Testis (tissue), 3 donors: ENCODE data around the gene PNPLA8. TPM values are rescaled to one million over a fixed set of nuclear protein-coding genes. Genes with fewer than 3 reads are reported as not detected.

ENCODE experiments used
- DNase-seq: peaks from one replicate; pipeline ENCODE4 v3.0.0-alpha.2; 2019
- H3K27ac ChIP-seq, 2 donors: fragments of 200-600 bp; sonication (generic); one replicate each; pipeline ENCODE4 v1.5.1; 2019
- H3K27me3 ChIP-seq: fragments of 200-600 bp; sonication (generic); one replicate; pipeline ENCODE4 v1.5.1; 2019
- H3K36me3 ChIP-seq: fragments of 200-600 bp; sonication (generic); one replicate; pipeline ENCODE4 v1.5.1; 2017; ENCODE audit warnings: low read depth; ENCODE audit errors: missing control alignments
- H3K4me1 ChIP-seq: fragments of 200-600 bp; sonication (generic); one replicate; pipeline ENCODE4 v1.5.1; 2019
- H3K4me3 ChIP-seq, 2 donors: fragments of 200-600 bp; sonication (generic); one replicate each; pipeline ENCODE4 v1.5.1; 2017 to 2019
- H3K9me3 ChIP-seq: fragments of 200-600 bp; sonication (generic); one replicate; pipeline ENCODE4 v1.5.1; 2017
- CTCF ChIP-seq, 3 experiments: fragments of 450-650 bp in 2 of 3; fragments of 200-600 bp in 1 of 3; sonication (generic) in 1 of 3; IDR thresholded peaks; one replicate each; pipeline ENCODE4 v1.5.1; 2016 to 2019; ENCODE audit warnings: antibody characterized with exemption in 3 of 3, mild to moderate bottlenecking in 2 of 3, moderate library complexity in 1 of 3
- POLR2A ChIP-seq: fragments of 450-650 bp; IDR thresholded peaks from one replicate; pipeline ENCODE4 v1.6.1; 2017; ENCODE audit warnings: antibody characterized with exemption, mild to moderate bottlenecking, moderate library complexity
- WGBS, 2 donors: methylation state at CpG; one replicate each; pipeline ENCODE4 v1.1.5; 2018; 5-methylcytosine and 5-hydroxymethylcytosine counted together
- intact Hi-C: fragments of 100-400 bp; cut with DNase I; formaldehyde crosslinking; loops from one replicate; pipeline ENCODE4 v1.15.1; 2023; ENCODE audit warnings: low total_unique reads
- polyA plus RNA-seq: library from polyadenylated mRNA; stranded (reverse); fragments of 350-450 nt; fragmentation: Illumina TruSeq; extraction: RNeasy Lipid Tissue Mini Kit (QIAGEN cat#74804); gene quantifications from one replicate; pipeline ENCODE4 v1.2.3, GENCODE V29; 2014; ENCODE audit warnings: low read depth, low replicate concordance; ENCODE audit not compliant: insufficient read depth
- total RNA-seq, 2 donors: library from RNA; depleted of rRNA; stranded (reverse); fragments of >200 nt; gene quantifications; one replicate each; pipeline ENCODE4 v1.2.3, GENCODE V29; 2016

Gene PNPLA8
- total and polyA plus RNA-seq, 3 donors from 2014 or later = 14.0 to 30.1 (median 23.5) TPM

- Histone ChIP-seq H3K9me3 (no peaks in the 10 kb centered on the region), H3K4me3 (no peak overlapping the region), H3K27me3 (no peaks in the 10 kb centered on the region), H3K27ac (no peak overlapping the region), H3K4me1 (no peaks in the 10 kb centered on the region), H3K36me3 (no peaks in the 10 kb centered on the region)
- WGBS, 2 donors = 75 to 83% methylated on average over 2 of the region's 2 CpGs
- DNase-seq = no peak
- TF ChIP-seq CTCF (IDR thresholded peaks at IDR 0.05) = no peak
- no peak for TF ChIP-seq POLR2A
- intact Hi-C loops = no loop called here
Observed at GRCh38 chr7:108537229-108537628, 11.3 kb upstream of the PNPLA8 start.

GRCh38 chr7:108535744-108536143 lies 9.8 kb upstream of the PNPLA8 start:
- WGBS, 2 donors = 49 to 67% methylated on average over 1 of the region's 1 CpG
- DNase-seq = no peak
- no peaks in the 10 kb centered on the region for H3K27me3 ChIP-seq
- intact Hi-C loops = no loop called here
- no peak overlapping the region for H3K4me3 ChIP-seq
- no peaks in the 10 kb centered on the region for H3K4me1 ChIP-seq
- no peaks in the 10 kb centered on the region for H3K9me3 ChIP-seq
- no peak overlapping the region for H3K27ac ChIP-seq
- TF ChIP-seq CTCF (IDR thresholded peaks at IDR 0.05) = no peak
- TF ChIP-seq POLR2A = no peak
- no peaks in the 10 kb centered on the region for H3K36me3 ChIP-seq

- intact Hi-C loops = no loop called here
- H3K36me3 ChIP-seq = no peaks in the 10 kb centered on the region
- H3K4me1 ChIP-seq = no peaks in the 10 kb centered on the region
- H3K27ac ChIP-seq = no peak overlapping the region
- WGBS, 2 donors = 75 to 93% methylated on average over 5 of the region's 5 CpGs
- no peak for DNase-seq
- TF ChIP-seq POLR2A (no peak), CTCF (IDR thresholded peaks at IDR 0.05) (no peak)
- no peaks in the 10 kb centered on the region for H3K27me3 ChIP-seq
- H3K4me3 ChIP-seq = no peak overlapping the region
- H3K9me3 ChIP-seq = no peaks in the 10 kb centered on the region
Observed at GRCh38 chr7:108535257-108535656, 9.3 kb upstream of the PNPLA8 start.

- Histone ChIP-seq H3K27ac (no peak overlapping the region), H3K9me3 (no peaks in the 10 kb centered on the region), H3K36me3 (no peaks in the 10 kb centered on the region), H3K27me3 (no peaks in the 10 kb centered on the region), H3K4me1 (no peaks in the 10 kb centered on the region), H3K4me3 (no peak overlapping the region)
- TF ChIP-seq POLR2A (no peak), CTCF (IDR thresholded peaks at IDR 0.05) (no peak)
- DNase-seq = no peak
- intact Hi-C loops = no loop called here
- 90 to 97% methylated on average over 3 of the region's 3 CpGs for WGBS, 2 donors
Observed at GRCh38 chr7:108533712-108534111, 7.8 kb upstream of the PNPLA8 start.

GRCh38 chr7:108529341-108529740 lies 3.4 kb upstream of the PNPLA8 start:
- WGBS, 2 donors = 90 to 92% methylated on average over 3 of the region's 3 CpGs
- intact Hi-C loops = no loop called here
- no peaks in the 10 kb centered on the region for H3K9me3 ChIP-seq

More at GRCh38 chr7:108529341-108529740, 3.4 kb upstream of the PNPLA8 start:
- no peaks in the 10 kb centered on the region for H3K36me3 ChIP-seq
- H3K4me3 ChIP-seq = no peak overlapping the region
- TF ChIP-seq POLR2A (no peak), CTCF (IDR thresholded peaks at IDR 0.05) (no peak)
- no peak overlapping the region for H3K27ac ChIP-seq
- no peak for DNase-seq
- H3K27me3 ChIP-seq = no peaks in the 10 kb centered on the region
- H3K4me1 ChIP-seq = peaks cover 4% of the 10 kb centered on the region
